Fibroblast of villous mesenchyme (primary cell): Measurements from ENCODE around the gene MS4A5. TPM values are rescaled to one million over a fixed set of nuclear protein-coding genes. Genes with fewer than 3 reads are reported as not detected.

Source experiments
- DNase-seq: peaks from one replicate; pipeline ENCODE4 v3.0.0-alpha.2; 2010; ENCODE audit warnings: low read depth
- H3K4me3 ChIP-seq: 2 replicates; pipeline ENCODE4 v1.5.1; 2011; ENCODE audit warnings: low read depth, mild to moderate bottlenecking, low read length
- CTCF ChIP-seq: IDR thresholded peaks from 2 replicates; pipeline ENCODE4 v1.5.1; 2012; ENCODE audit warnings: low read depth, mild to moderate bottlenecking, low read length; ENCODE audit not compliant: insufficient read depth
- total RNA-seq: library from RNA; depleted of rRNA; stranded (reverse); fragments of >200 nt; gene quantifications from 2 replicates; pipeline ENCODE4 v1.2.3, GENCODE V29; 2012

Gene MS4A5
- total RNA-seq, 1 donor = not detected

DNA sequence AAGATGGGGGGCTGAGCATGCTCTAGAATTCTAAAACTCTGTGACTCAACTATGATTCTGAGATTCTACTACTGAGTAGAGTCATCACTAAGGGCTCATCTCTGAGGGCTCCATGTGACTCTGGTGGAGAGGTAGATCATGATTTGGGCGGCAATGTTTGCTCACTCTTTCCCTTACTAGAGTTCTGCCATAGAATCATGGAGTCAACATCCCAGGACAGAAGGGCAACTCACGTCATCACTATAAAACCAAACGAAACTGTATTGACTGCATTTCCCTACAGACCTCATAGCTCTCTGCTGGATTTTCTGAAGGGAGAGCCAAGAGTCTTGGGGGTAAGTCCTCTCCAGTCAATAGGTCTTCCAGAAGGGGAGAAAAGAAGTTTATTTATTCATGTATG, 33.0 kb upstream of the MS4A5 start, which contains the start of gene MS4A14:
TSS of gene MS4A14 (plus strand) at position 78 of the 400 bp plus-strand sequence. CDS start at position 198, 120 bp downstream.
- TF ChIP-seq CTCF = no peak
- no peak within 1 kb of the TSS for H3K4me3 ChIP-seq
- DNase-seq = no peak

DNA sequence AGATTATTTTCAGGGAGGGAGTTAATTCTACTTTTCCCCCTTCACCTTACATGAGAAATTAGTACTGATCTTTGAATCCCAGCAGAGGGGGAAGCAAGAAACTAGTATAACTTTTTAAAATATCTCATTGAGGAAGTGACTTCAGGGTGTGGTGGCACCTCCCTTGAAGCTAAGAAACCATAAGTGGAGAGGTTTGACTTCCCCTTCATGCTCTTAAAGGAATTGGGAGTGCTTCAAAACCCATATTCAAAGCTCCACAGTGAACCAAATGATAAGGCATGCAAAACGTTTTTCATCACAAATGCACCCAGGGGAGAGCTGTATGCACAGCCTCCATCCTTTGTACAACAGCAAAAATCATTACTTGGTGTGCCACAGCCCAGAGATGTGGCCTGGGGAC, 32.6 kb upstream of the MS4A5 start:
- no peak for TF ChIP-seq CTCF
- DNase-seq = no peak

GRCh38 chr11:60420015-60420414, 9.4 kb upstream of the MS4A5 start:
- no peak for TF ChIP-seq CTCF
- no peak overlapping the region for H3K4me3 ChIP-seq
- no peak for DNase-seq

More for the DNA sequence above, 32.6 kb upstream of the MS4A5 start:
- no peak overlapping the region for H3K4me3 ChIP-seq

DNA sequence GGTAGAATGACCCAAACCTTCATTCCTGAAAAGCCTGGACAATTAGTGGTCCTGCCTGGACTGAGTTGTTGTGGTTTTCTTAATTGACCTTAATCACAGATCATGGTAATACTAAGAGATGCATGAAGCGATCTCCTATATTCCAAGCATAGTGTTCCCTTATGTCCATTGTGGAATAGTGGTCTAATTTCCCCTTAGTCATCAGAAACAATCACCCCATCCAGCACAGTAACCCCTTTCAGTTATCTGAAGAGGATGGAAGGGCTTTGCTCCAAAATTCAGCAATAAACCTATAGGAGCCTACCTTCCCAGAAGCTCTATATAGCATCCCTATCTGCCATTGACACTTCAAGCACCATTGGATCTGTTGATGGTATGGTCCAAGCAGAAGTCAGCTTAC, 6.8 kb upstream of the MS4A5 start:
- DNase-seq = no peak
- no peak overlapping the region for H3K4me3 ChIP-seq
- TF ChIP-seq CTCF = no peak

DNA sequence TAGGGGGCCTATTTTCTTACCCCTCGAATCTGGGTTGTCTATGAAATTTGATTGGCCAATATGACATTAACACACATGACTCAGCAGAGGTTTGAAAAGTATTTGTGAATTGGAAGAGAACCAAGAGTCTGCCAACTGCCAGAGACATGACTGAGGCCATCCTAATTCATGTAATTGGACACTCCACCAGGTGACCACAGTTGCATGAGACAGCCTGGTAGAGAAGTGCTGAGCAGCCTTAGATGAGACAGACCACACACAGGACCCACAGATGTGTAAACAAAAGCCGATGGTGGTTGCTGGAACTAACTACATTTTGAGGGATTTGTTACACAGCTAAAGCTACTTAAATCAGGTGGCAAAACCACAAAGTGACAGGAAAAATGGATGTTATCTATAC, 855 bp upstream of the MS4A5 start:
- no peak for TF ChIP-seq CTCF
- DNase-seq = no peak

DNA sequence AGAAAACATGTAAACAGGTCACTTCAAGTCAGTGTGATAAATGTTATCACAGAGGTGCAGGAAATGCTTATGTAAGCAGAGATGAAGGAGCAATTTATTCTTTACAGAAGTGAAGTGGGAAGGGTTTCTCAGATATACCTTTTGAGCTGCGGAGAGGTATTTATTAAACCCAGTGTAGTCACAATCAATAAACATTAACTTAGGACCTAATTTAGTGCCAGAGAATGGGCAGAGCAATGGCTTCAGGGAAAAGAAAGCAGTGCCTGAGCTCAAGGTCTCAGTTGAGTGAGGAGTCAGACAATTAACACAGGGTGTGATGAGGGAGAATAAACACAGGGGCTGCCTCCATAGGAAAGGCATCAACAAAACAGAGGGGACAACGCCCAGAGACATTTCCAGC, 1.9 kb downstream of the MS4A5 start:
- no peak overlapping the region for H3K4me3 ChIP-seq
- DNase-seq = no peak
- no peak for TF ChIP-seq CTCF

More for the DNA sequence above, 855 bp upstream of the MS4A5 start:
- no peak overlapping the region for H3K4me3 ChIP-seq

GRCh38 chr11:60433401-60433800, 4.0 kb downstream of the MS4A5 start:
- no peak overlapping the region for H3K4me3 ChIP-seq
- no peak for DNase-seq
- no peak for TF ChIP-seq CTCF
